ENCODE measurements around the gene CLMP.

DNA sequence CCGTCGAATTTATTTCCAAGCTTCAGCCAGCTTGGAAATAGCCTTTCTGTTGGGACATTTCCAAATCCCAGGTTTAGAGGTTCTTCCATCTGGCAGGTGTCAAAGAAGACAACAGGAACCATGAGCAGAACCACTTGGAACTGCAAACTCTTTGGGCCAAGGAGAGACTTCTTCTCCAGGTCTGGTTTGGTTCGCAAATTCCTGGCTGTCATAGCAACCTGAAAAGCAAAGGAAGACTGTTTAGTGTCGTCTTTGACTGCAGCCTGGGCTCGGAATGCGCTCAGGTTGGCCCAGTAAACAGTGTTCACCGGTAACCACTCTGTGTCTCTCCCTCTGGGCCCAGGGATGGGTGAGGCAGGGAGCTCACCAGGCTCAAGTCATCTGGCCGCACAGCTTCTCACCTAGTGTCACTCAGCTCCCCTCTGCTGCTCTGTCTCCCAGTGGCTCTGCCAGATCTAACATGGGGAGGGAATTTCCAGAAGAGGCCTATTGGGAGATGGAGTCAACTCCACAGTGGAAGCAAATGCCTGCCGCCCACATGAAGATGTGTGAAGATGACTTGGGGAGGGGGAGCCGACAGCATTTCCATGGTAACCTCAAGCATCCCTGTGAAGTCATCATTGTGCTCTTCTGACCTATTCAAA lies 11.9 kb upstream of the CLMP start:
- TF ChIP-seq CTCF (conservative IDR thresholded peaks at IDR 0.05; ENCODE audit: low read depth in 2 of 2) (no peak), EZH2phosphoT487 (IDR thresholded peaks at IDR 0.05; ENCODE audit: unreplicated experiment) (no peak), CREB1 (CRISPR knock-in tag; IDR thresholded peaks at IDR 0.05; ENCODE audit: low read depth) (no peak), EZH2 (IDR thresholded peaks at IDR 0.05; ENCODE audit: low read depth, unreplicated experiment) (no peak), POLR2AphosphoS5 (IDR thresholded peaks at IDR 0.05; ENCODE audit: low read depth) (no peak), ZNF462 (CRISPR knock-in tag; IDR thresholded peaks at IDR 0.05) (no peak), JUNB (IDR thresholded peaks at IDR 0.05; ENCODE audit: unreplicated experiment) (no peak)
